Measurements from ENCODE around the gene GSTO1. TPM values are rescaled to one million over a fixed set of nuclear protein-coding genes. Genes with fewer than 3 reads are reported as not detected.

Gene GSTO1
- total and polyA plus RNA-seq, 9 of the 15 experiments (the other 6 are each of a cell fraction or from before 2014, with no cell fraction given): 136 to 592 (median 237) TPM

DNA sequence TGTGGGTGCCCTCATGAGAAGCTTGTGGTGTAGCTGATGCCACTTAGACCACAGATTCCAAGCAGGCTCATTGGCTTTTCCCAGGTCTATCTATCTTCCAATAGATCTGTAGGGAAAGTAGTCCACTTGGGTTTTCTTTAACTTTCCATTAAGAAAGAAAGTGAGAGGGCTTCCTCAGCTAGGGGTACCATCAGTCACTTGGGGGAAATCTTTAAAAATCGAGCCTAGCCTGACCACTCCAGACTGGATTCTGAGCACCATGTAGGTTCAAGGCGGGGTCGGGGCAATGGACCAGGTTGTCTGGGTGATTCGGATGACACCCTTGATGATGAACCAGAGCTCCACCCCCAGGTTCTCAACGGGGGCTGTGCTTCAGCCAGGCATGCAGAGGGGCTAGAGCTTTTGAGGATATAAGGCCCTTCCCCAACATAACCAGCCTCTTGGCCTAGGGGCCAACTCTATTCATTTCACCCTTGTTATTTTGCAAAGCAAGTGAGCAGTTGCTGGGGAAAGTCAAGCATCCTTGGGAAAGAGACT, 56.6 kb downstream of the GSTO1 start (continued):
- no peak for TF ChIP-seq E2F8 (IDR thresholded peaks at IDR 0.05; ENCODE audit: low read depth, partially characterized antibody)
- TF ChIP-seq SMAD3 (CRISPR knock-in tag; conservative IDR thresholded peaks at IDR 0.05): no peak

GRCh38 chr10:104314591-104315485, 60.1 kb downstream of the GSTO1 start:
- no peak for ATAC-seq
- ChIA-PET CTCF (ENCODE audit: low intra/inter-chr PET ratio) (no interaction called here), POLR2A (interaction anchor here (0.6 to 1.0 kb wide), 3 partner anchors 9 to 275 kb away, joined by 3 read pairs; no protein-coding TSS in a partner anchor)
- BruUV-seq (replicated peaks): no TSS peak
- Histone ChIP-seq H3K9ac (ENCODE audit: insufficient read depth in 1 of 2, low read depth in 2 of 2, low read length in 2 of 2) (no peak overlapping the region), H4K20me1 (replicated peaks; ENCODE audit: control insufficient read depth, insufficient read depth, low read length) (peaks cover 45% of the 10 kb centered on the region), H3K9me3 (replicated peaks; ENCODE audit: control insufficient read depth, insufficient read depth, low read depth, low read length) (no peaks in the 10 kb centered on the region), H3K27ac (ENCODE audit: extremely low read depth, low read depth, low read length) (no peak overlapping the region), H2AFZ (ENCODE audit: low read depth, low read length) (no peak overlapping the region), H3K4me3 (no peak overlapping the region), H3K4me2 (ENCODE audit: insufficient read depth, low read length) (no peak overlapping the region), H3K79me2 (ENCODE audit: control insufficient read depth, insufficient read depth, low read length) (peaks cover 76% of the 10 kb centered on the region), H3K4me1 (replicated peaks in 1 of 2; ENCODE audit: control insufficient read depth in 2 of 2, insufficient read depth in 2 of 2, low read length in 2 of 2) (no peaks in the 10 kb centered on the region), H3K36me3 (ENCODE audit: control insufficient read depth, insufficient read depth, low read length) (peaks cover 95% of the 10 kb centered on the region; the same call in 2 of the 3 replicates), H3K27me3 (ENCODE audit: control insufficient read depth in 2 of 2, insufficient read depth in 2 of 2, low read length in 2 of 2) (no peaks in the 10 kb centered on the region), H3K9me1 (ENCODE audit: control insufficient read depth, insufficient read depth, low read length) (peaks cover 5% of the 10 kb centered on the region)
- intact Hi-C loops (cut with micrococcal nuclease) (no loop called here), in situ Hi-C loops (cut with MboI) (loop anchor here (5.0 kb wide), 1 partner anchor 32 kb away; no protein-coding TSS in a partner anchor)
- WGBS (ENCODE audit: insufficient coverage, low coverage, missing lambda C conversion rate): 92% methylated on average over 19 of the region's 43 CpGs
- no peak for DNase-seq (ENCODE audit: extremely low read depth in 1 of 4, low spot score in 3 of 4)
- FAIRE-seq: no peak
- TF ChIP-seq POLR3G (IDR thresholded peaks at IDR 0.05; ENCODE audit: extremely low read depth, insufficient read length, insufficient replicate concordance) (no peak), NR2C2 (CRISPR knock-in tag; IDR thresholded peaks at IDR 0.05) (no peak), NR2C2 (tag; IDR thresholded peaks at IDR 0.05) (no peak), GABPB2 (CRISPR knock-in tag; conservative IDR thresholded peaks at IDR 0.05) (no peak), MAZ (CRISPR knock-in tag; conservative IDR thresholded peaks at IDR 0.05 in 1 of 2, IDR thresholded peaks at IDR 0.05 in 1 of 2) (no peak), POLR2H (tag; IDR thresholded peaks at IDR 0.05; ENCODE audit: low read depth) (no peak)
- TF ChIP-seq, protein P1, sequence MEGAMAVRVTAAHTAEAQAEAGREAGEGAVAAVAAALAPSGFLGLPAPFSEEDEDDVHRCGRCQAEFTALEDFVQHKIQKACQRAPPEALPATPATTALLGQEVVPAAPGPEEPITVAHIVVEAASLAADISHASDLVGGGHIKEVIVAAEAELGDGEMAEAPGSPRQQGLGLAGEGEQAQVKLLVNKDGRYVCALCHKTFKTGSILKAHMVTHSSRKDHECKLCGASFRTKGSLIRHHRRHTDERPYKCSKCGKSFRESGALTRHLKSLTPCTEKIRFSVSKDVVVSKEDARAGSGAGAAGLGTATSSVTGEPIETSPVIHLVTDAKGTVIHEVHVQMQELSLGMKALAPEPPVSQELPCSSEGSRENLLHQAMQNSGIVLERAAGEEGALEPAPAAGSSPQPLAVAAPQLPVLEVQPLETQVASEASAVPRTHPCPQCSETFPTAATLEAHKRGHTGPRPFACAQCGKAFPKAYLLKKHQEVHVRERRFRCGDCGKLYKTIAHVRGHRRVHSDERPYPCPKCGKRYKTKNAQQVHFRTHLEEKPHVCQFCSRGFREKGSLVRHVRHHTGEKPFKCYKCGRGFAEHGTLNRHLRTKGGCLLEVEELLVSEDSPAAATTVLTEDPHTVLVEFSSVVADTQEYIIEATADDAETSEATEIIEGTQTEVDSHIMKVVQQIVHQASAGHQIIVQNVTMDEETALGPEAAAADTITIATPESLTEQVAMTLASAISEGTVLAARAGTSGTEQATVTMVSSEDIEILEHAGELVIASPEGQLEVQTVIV (CRISPR knock-in tag; IDR thresholded peaks at IDR 0.05; ENCODE audit: borderline replicate concordance): no peak
- TF ChIP-seq, protein P2, sequence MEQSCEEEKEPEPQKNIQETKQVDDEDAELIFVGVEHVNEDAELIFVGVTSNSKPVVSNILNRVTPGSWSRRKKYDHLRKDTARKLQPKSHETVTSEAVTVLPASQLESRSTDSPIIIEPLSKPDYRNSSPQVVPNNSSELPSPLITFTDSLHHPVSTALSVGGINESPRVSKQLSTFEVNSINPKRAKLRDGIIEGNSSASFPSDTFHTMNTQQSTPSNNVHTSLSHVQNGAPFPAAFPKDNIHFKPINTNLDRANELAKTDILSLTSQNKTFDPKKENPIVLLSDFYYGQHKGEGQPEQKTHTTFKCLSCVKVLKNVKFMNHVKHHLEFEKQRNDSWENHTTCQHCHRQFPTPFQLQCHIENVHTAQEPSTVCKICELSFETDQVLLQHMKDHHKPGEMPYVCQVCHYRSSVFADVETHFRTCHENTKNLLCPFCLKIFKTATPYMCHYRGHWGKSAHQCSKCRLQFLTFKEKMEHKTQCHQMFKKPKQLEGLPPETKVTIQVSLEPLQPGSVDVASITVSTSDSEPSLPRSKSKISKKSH (CRISPR knock-in tag; IDR thresholded peaks at IDR 0.05): no peak
